NOMO-1 treated with DMSO at 0.1 percent for 48 hours (cell line): Measurements from ENCODE around the gene DEPDC5.
"Not testable (repeated sequence)": the region's sequence is repeated elsewhere in the genome, so short reads cannot be mapped to it uniquely, and the experiment has no call there.

Experiments used
- DNase-seq: peaks from one replicate; lab custom pipeline; 2025; ENCODE audit not compliant: unreplicated experiment; lab: John Stamatoyannopoulos, UW

Gene DEPDC5

DNA sequence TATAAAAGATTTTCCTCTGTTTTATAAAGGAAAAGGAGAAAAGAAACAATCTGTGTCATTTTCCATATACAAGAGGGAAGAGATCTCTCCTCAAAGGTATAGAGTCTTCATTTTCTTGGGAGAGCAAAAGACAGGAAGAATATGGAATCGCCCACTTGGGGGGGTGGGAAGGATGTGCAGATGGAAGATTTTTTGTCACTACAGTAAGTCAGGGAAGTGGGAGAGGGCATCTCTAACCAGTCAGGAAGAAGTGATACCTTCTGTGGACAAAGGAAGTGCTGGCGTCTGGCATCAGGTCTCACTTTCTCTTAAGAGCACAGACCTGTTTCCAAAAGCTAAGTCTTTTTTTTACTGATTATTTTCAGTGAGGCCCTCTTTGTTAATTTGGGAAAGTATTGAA, 5.3 kb upstream of the DEPDC5 start:
- DNase-seq: peak; percentile 24

DNA sequence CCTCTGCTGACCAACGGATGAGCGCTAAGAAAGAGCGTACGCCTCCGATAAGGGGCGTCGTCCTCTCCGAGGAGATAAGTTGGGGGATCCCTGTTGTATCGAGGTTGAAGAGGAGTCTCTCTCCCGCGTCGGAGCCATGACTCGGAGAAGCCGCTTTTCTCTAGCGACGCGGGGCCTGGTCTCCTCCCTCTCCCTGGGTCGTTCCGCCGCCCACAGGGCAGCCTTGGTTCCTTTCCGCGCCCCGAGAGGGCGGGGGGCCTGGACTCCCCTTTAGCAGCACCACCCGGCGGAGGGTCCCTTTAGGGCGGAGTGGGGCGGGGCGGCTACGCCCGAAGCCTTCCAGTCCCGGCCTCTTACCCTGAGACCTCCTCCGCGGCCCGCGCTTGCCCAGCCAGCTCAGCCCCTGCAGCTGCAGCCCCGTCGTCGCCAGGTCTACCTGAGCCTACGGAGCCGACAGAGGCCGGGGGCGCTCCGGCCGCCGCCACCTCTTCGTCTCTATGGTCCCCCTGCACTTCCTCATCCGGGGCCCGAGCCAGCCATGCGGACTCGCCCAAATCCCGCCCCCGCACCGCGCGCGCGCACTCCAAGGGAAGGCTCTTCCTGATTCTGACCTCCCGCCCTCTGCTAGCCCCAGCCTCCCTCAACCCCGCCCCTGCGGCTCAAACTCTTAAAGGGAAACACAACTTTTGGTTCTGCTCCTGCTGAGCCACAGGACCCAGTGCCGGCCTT, 4.0 kb upstream of the DEPDC5 start, which contains the start of gene PRR14L:
Gene PRR14L (minus strand): TSS at position 497 of the 729 bp plus-strand sequence. CDS start 11,272 bp downstream, outside the sequence.
- peak; percentile 95 for DNase-seq

- no peak for DNase-seq
Measured at GRCh38 chr22:31750365-31751284, 3.2 kb upstream of the DEPDC5 start.

DNA sequence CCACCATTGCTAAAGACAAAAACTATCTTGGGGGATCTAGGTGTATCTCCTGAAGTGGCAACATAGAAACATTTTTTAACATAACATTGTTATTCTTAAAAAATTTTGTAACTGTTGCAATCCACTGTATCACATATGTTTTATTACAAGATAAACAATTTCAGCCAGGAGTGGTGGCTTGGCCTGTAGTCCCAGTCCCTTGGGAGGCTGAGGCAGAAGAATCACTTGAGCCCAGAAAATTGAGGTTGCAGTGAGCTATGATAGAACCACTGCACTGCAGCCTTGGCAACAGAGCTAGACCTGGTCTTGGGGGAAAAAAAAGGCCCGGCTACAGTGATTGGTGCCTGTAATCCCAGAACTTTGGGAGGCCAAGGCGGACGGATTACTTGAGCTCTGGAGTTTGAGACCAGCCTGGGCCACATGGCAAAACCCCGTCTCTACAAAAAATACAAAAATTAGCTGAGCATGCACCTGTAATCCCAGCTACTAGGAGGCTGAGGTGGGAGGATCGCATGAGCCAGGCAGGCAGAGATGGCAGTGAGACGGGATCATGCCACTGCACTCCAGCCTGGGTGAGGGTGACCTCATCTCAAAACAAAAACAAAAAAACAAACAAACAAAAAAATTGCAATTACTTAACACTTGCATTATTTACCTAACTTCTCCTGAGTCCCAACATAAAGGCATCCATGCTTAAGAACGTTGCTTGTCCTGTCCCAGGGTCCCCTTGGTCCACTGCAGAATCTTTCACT, 1.5 kb upstream of the DEPDC5 start:
- no peak for DNase-seq

- peak; percentile 53 for DNase-seq
Measured at GRCh38 chr22:31753005-31753633, 700 bp upstream of the DEPDC5 start.

- DNase-seq: no peak
Measured at GRCh38 chr22:31754813-31755212, 994 bp downstream of the DEPDC5 start.

GRCh38 chr22:31757265-31757664, 3.4 kb downstream of the DEPDC5 start:
- no peak for DNase-seq

DNA sequence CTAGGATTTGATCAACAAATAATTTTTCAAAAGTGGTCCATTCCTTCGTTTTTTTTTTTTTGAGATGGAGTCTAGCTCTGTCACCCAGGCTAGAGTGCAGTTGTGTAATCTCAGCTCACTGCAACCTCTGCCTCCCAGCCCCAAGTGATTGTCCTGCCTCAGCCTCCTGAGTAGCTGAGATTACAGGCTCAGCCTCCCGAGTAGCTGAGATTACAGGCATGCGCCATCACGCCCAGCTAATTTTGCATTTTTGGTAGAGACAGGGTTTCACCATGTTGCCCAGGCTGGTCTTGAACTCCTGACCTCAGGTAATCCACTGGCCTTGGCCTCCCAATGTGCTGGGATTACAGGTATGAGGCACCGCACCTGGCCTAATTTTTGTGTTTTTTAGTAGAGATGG, 5.0 kb downstream of the DEPDC5 start:
- DNase-seq: not testable (repeated sequence)

DNA sequence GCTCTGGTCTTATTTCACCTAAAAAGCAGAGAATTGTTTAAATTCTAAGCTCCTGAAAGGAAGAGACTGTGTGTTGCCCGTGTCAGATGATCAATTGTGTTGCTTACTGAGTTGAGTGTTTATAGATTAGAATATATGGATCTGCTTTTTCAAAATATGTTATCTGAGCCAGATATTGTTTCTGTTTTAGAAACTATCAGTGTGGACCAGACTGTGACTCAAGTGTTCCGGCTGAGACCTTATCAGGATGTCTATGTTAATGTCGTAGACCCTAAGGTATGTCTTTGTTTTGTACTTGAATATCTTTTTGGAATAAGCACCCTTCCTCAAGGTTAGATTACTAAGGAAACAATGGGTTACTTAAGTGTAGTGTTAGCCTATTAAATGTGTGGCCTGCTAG, 11.0 kb downstream of the DEPDC5 start:
- DNase-seq: no peak

GRCh38 chr22:31768422-31769059, 14.7 kb downstream of the DEPDC5 start:
- no peak for DNase-seq

DNA sequence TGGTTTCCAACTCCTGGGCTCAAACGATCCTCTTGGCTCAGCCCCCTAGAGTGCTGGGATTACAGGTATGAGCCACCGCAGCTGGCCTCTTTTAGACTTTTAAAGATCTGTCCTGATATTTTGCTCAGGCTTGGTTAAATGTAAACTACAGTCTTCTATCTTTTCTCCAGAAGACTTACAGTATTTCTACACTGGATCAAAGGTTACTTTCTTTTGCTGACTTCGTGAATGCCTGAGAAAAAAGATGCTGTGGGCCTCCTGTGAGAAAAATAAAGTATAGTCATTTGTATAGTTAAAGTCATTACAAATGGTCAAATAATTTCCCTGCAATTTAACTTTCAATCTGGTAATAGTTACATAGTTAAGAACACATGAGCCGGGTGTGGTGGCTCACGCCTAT, 19.6 kb downstream of the DEPDC5 start:
- no peak for DNase-seq

DNA sequence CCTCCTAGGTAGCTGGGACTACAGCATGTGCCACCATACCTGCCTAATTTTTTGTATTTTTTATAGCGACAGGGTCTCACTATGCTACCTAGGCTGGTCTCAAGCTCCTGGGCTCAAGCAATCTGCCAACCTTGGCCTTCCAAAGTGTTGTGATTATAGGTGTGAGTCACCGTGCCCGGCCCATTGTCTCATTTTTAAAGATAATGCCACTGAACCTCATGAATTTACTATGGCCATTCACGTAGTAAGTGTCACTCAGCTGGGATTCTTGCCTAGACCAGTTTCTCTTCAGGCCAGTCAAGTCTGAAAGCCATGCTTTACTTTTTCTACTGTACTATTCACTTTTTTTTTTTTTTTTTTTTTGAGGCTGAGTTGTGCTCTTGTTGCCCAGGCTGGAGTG, 22.4 kb downstream of the DEPDC5 start:
- DNase-seq: no peak

GRCh38 chr22:31789803-31790202, 36.0 kb downstream of the DEPDC5 start:
- DNase-seq: no peak

- peak; percentile 78 for DNase-seq
Measured at GRCh38 chr22:31790240-31790639, 36.4 kb downstream of the DEPDC5 start.

GRCh38 chr22:31799358-31799757, 45.5 kb downstream of the DEPDC5 start:
- not testable (repeated sequence) for DNase-seq

DNA sequence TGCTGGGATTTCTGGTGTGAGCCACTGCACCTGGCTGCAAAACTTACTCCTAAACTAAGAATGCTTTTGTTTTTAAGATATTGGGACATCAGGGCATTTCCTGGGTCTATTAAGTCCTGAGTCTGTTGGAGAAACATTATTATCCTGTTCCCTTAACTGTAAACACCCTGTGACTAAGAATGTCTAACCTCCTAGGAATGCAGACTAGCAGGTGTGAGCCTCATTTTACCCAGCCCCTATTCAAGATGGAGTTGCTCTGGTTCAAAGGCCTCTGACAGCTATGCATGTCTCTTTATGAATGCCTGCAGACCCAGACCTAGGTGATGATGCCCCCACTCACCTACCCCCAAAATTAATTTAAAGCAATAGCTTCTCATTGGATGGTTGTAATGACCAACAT, 46.2 kb downstream of the DEPDC5 start:
- no peak for DNase-seq

DNA sequence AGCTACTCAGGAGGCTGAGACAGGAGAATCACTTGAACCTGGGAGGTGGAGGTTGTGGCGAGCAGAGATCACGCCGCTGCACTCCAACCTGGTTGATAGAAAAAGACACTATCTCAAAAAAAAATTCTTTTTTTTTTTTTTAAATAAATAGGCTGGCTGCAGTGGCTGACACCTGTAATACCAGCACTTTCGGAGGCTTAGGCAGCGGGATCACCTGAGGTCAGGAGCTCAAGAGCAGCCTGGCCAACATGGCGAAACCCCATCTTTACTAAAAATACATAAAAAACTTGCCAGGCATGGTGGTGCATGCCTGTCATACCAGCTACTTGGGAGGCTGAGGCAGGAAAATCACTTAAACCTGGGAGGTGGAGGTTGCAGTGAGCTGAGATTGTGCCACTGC, 47.0 kb downstream of the DEPDC5 start:
- DNase-seq: not testable (repeated sequence)

DNA sequence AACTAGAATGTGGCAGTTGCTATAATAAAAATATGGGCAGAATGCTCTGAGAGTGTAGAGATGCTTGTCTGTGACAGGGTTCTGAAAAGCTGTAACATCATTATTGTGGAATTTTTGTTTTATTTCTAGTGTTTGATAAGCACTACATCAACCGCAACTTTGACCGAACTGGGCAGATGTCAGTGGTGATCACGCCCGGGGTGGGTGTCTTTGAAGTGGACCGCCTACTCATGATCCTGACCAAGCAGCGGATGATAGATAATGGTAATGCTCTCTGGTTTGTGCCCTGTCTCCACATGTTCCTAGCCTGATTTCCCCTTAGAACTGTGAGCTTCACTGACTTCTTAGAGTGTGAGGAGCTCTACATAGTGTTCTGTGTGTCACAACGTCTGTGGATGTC, 48.8 kb downstream of the DEPDC5 start:
- no peak for DNase-seq

GRCh38 chr22:31806751-31807150, 52.9 kb downstream of the DEPDC5 start:
- DNase-seq: no peak

- DNase-seq: no peak
Measured at GRCh38 chr22:31812977-31813605, 59.3 kb downstream of the DEPDC5 start.
